ENCODE measurements around the gene EPHA2.

Gene EPHA2

GRCh38 chr1:16099412-16099811, 56.5 kb downstream of the EPHA2 start:
- ATAC-seq (replicated peaks) (no peak), DNase-seq (no peak)
- Mint-ChIP-seq H3K36me3 (ENCODE audit: insufficient read depth) (peaks cover 11% of the 10 kb centered on the region), H3K27ac (no peak overlapping the region), H3K9me3 (no peaks in the 10 kb centered on the region), H3K27me3 (peaks cover 25 to 46% of the 10 kb centered on the region in 2 donors), H3K4me3 (no peak overlapping the region), H3K4me1 (ENCODE audit: low read depth in 2 of 2) (no peaks in the 10 kb centered on the region)

- H3K9me3 Mint-ChIP-seq: no peaks in the 10 kb centered on the region
- H3K4me1 Mint-ChIP-seq (ENCODE audit: low read depth in 2 of 2): no peaks in the 10 kb centered on the region
- H3K36me3 Mint-ChIP-seq (ENCODE audit: insufficient read depth): peaks cover 7% of the 10 kb centered on the region
- H3K4me3 Mint-ChIP-seq: no peak overlapping the region
- ATAC-seq (replicated peaks): no peak
- H3K27ac Mint-ChIP-seq: no peak overlapping the region
- DNase-seq: no peak
- peaks cover 25 to 44% of the 10 kb centered on the region in 2 donors for H3K27me3 Mint-ChIP-seq
Measured at GRCh38 chr1:16095447-16095846, 60.4 kb downstream of the EPHA2 start.

GRCh38 chr1:16094453-16095158, 61.3 kb downstream of the EPHA2 start:
- no peak for ATAC-seq (replicated peaks)
- no peaks in the 10 kb centered on the region for H3K4me1 Mint-ChIP-seq (ENCODE audit: low read depth in 2 of 2)
- H3K4me3 Mint-ChIP-seq: no peak overlapping the region
- no peak overlapping the region for H3K27ac Mint-ChIP-seq
- H3K27me3 Mint-ChIP-seq: peaks cover 25 to 36% of the 10 kb centered on the region in 2 donors
- H3K36me3 Mint-ChIP-seq (ENCODE audit: insufficient read depth): peaks cover 7% of the 10 kb centered on the region
- H3K9me3 Mint-ChIP-seq: no peaks in the 10 kb centered on the region
- DNase-seq: no peak

- Mint-ChIP-seq H3K27ac (no peak overlapping the region), H3K36me3 (ENCODE audit: insufficient read depth) (peaks cover 7% of the 10 kb centered on the region), H3K4me3 (no peak overlapping the region)
Measured at GRCh38 chr1:16093611-16094010, 62.3 kb downstream of the EPHA2 start.

GRCh38 chr1:16092923-16093511, 62.9 kb downstream of the EPHA2 start:
- ATAC-seq (replicated peaks): no peak
- H3K36me3 Mint-ChIP-seq (ENCODE audit: insufficient read depth): peaks cover 7% of the 10 kb centered on the region
- no peaks in the 10 kb centered on the region for H3K9me3 Mint-ChIP-seq
- no peak overlapping the region for H3K27ac Mint-ChIP-seq
- H3K4me3 Mint-ChIP-seq: no peak overlapping the region
- H3K4me1 Mint-ChIP-seq (ENCODE audit: low read depth in 2 of 2): peaks cover 0 to 4% of the 10 kb centered on the region in 2 donors
- peaks cover 25 to 36% of the 10 kb centered on the region in 2 donors for H3K27me3 Mint-ChIP-seq
- DNase-seq: no peak

More at GRCh38 chr1:16093611-16094010, 62.3 kb downstream of the EPHA2 start:
- ATAC-seq (replicated peaks) (no peak), DNase-seq (no peak)
- H3K9me3 Mint-ChIP-seq: no peaks in the 10 kb centered on the region
- peaks cover 0 to 4% of the 10 kb centered on the region in 2 donors for H3K4me1 Mint-ChIP-seq (ENCODE audit: low read depth in 2 of 2)
- H3K27me3 Mint-ChIP-seq: peaks cover 25 to 36% of the 10 kb centered on the region in 2 donors

GRCh38 chr1:16092097-16092922, 63.6 kb downstream of the EPHA2 start:
- peaks cover 22 to 36% of the 10 kb centered on the region in 2 donors for H3K27me3 Mint-ChIP-seq
- H3K4me3 Mint-ChIP-seq: no peak overlapping the region
- no peak for ATAC-seq (replicated peaks)
- peak overlapping the region in 1 of 2 donors; percentile 72 for H3K27ac Mint-ChIP-seq
- peaks cover 0 to 4% of the 10 kb centered on the region in 2 donors for H3K4me1 Mint-ChIP-seq (ENCODE audit: low read depth in 2 of 2)
- peaks cover 7% of the 10 kb centered on the region for H3K36me3 Mint-ChIP-seq (ENCODE audit: insufficient read depth)
- H3K9me3 Mint-ChIP-seq: no peaks in the 10 kb centered on the region
- DNase-seq: no peak

GRCh38 chr1:16091296-16091695, 64.6 kb downstream of the EPHA2 start:
- Mint-ChIP-seq H3K27ac (no peak overlapping the region), H3K4me3 (no peak overlapping the region), H3K36me3 (ENCODE audit: insufficient read depth) (peaks cover 7% of the 10 kb centered on the region), H3K9me3 (no peaks in the 10 kb centered on the region), H3K27me3 (peaks cover 12 to 26% of the 10 kb centered on the region in 2 donors), H3K4me1 (ENCODE audit: low read depth in 2 of 2) (peaks cover 0 to 4% of the 10 kb centered on the region in 2 donors)
- ATAC-seq (replicated peaks) (no peak), DNase-seq (no peak)

- ATAC-seq (replicated peaks): no peak
- Mint-ChIP-seq H3K27me3 (peaks cover 2 to 15% of the 10 kb centered on the region in 2 donors), H3K27ac (no peak overlapping the region), H3K4me3 (no peak overlapping the region), H3K9me3 (no peaks in the 10 kb centered on the region), H3K36me3 (ENCODE audit: insufficient read depth) (peaks cover 3% of the 10 kb centered on the region), H3K4me1 (ENCODE audit: low read depth in 2 of 2) (peaks cover 0 to 4% of the 10 kb centered on the region in 2 donors)
- DNase-seq: no peak
Measured at GRCh38 chr1:16090076-16090826, 65.6 kb downstream of the EPHA2 start.

GRCh38 chr1:16088996-16089395, 66.9 kb downstream of the EPHA2 start:
- no peaks in the 10 kb centered on the region for H3K9me3 Mint-ChIP-seq
- no peak overlapping the region for H3K27ac Mint-ChIP-seq
- ATAC-seq (replicated peaks): no peak
- H3K4me3 Mint-ChIP-seq: no peak overlapping the region
- peaks cover 0 to 11% of the 10 kb centered on the region in 2 donors for H3K27me3 Mint-ChIP-seq
- no peaks in the 10 kb centered on the region for H3K36me3 Mint-ChIP-seq (ENCODE audit: insufficient read depth)
- peaks cover 0 to 4% of the 10 kb centered on the region in 2 donors for H3K4me1 Mint-ChIP-seq (ENCODE audit: low read depth in 2 of 2)
- no peak for DNase-seq

- H3K27me3 Mint-ChIP-seq: peaks cover 0 to 11% of the 10 kb centered on the region in 2 donors
- H3K4me1 Mint-ChIP-seq (ENCODE audit: low read depth in 2 of 2): peaks cover 0 to 4% of the 10 kb centered on the region in 2 donors
- ATAC-seq (replicated peaks) (no peak), DNase-seq (no peak)
- no peaks in the 10 kb centered on the region for H3K9me3 Mint-ChIP-seq
- H3K4me3 Mint-ChIP-seq: no peak overlapping the region
- no peak overlapping the region for H3K27ac Mint-ChIP-seq
- no peaks in the 10 kb centered on the region for H3K36me3 Mint-ChIP-seq (ENCODE audit: insufficient read depth)
Measured at GRCh38 chr1:16088351-16088911, 67.4 kb downstream of the EPHA2 start.

GRCh38 chr1:16087733-16088132, 68.1 kb downstream of the EPHA2 start:
- H3K4me3 Mint-ChIP-seq: no peak overlapping the region

GRCh38 chr1:16085522-16085921, 70.3 kb downstream of the EPHA2 start:
- Mint-ChIP-seq H3K27me3 (no peaks in the 10 kb centered on the region), H3K4me1 (ENCODE audit: low read depth in 2 of 2) (peaks cover 2 to 6% of the 10 kb centered on the region in 2 donors), H3K36me3 (ENCODE audit: insufficient read depth) (no peaks in the 10 kb centered on the region), H3K27ac (no peak overlapping the region), H3K9me3 (no peaks in the 10 kb centered on the region), H3K4me3 (no peak overlapping the region)
- DNase-seq (no peak), ATAC-seq (replicated peaks) (no peak)

More at GRCh38 chr1:16087733-16088132, 68.1 kb downstream of the EPHA2 start:
- no peaks in the 10 kb centered on the region for H3K9me3 Mint-ChIP-seq
- DNase-seq (no peak), ATAC-seq (replicated peaks) (no peak)
- peak overlapping the region in 1 of 2 donors; percentile 68 for H3K27ac Mint-ChIP-seq
- no peaks in the 10 kb centered on the region for H3K36me3 Mint-ChIP-seq (ENCODE audit: insufficient read depth)
- peaks cover 0 to 4% of the 10 kb centered on the region in 2 donors for H3K4me1 Mint-ChIP-seq (ENCODE audit: low read depth in 2 of 2)
- H3K27me3 Mint-ChIP-seq: peaks cover 0 to 11% of the 10 kb centered on the region in 2 donors

- no peak for DNase-seq
- no peak for ATAC-seq (replicated peaks)
- no peaks in the 10 kb centered on the region for H3K36me3 Mint-ChIP-seq (ENCODE audit: insufficient read depth)
- H3K4me3 Mint-ChIP-seq: no peak overlapping the region
- no peaks in the 10 kb centered on the region for H3K27me3 Mint-ChIP-seq
- no peaks in the 10 kb centered on the region for H3K9me3 Mint-ChIP-seq
- no peak overlapping the region for H3K27ac Mint-ChIP-seq
- peaks cover 10 to 13% of the 10 kb centered on the region in 2 donors for H3K4me1 Mint-ChIP-seq (ENCODE audit: low read depth in 2 of 2)
Measured at GRCh38 chr1:16083486-16083885, 72.4 kb downstream of the EPHA2 start.
